IPS DF 6.9 (cell line): ENCODE measurements around the gene MSH2.

Source experiments
- DNase-seq: peaks from one replicate; pipeline ENCODE4 v3.0.0-alpha.2; 2013; ENCODE audit warnings: low read depth, low spot score
- H3K27ac ChIP-seq: one replicate; pipeline ENCODE4 v1.5.1; 2013; ENCODE audit warnings: low read length, control low read depth
- H3K27me3 ChIP-seq: 2 replicates; pipeline ENCODE4 v1.6.1; 2013; ENCODE audit warnings: mild to moderate bottlenecking, low read length; ENCODE audit not compliant: control insufficient read depth, insufficient read depth
- H3K36me3 ChIP-seq: 2 replicates; pipeline ENCODE4 v1.6.1; 2013; ENCODE audit warnings: low read length; ENCODE audit not compliant: control insufficient read depth, insufficient read depth
- H3K4me1 ChIP-seq: 2 replicates; pipeline ENCODE4 v1.6.1; 2013; ENCODE audit warnings: low read length; ENCODE audit not compliant: control insufficient read depth, insufficient read depth
- H3K4me3 ChIP-seq: 2 replicates; pipeline ENCODE4 v1.5.1; 2013; ENCODE audit warnings: mild to moderate bottlenecking, low read length
- H3K9me3 ChIP-seq: 2 replicates; pipeline ENCODE4 v1.6.1; 2013; ENCODE audit warnings: low read length, inconsistent platforms; ENCODE audit not compliant: control insufficient read depth, insufficient read depth
- WGBS: extraction: QIAGEN DNeasy Blood & Tissue Kit; methylation state at CpG from one replicate; pipeline ENCODE4 v1.1.7; 2013; ENCODE audit warnings: mixed read lengths, missing lambda C conversion rate; ENCODE audit not compliant: insufficient read length, insufficient coverage; 5-methylcytosine and 5-hydroxymethylcytosine counted together

The MSH2 gene

DNA sequence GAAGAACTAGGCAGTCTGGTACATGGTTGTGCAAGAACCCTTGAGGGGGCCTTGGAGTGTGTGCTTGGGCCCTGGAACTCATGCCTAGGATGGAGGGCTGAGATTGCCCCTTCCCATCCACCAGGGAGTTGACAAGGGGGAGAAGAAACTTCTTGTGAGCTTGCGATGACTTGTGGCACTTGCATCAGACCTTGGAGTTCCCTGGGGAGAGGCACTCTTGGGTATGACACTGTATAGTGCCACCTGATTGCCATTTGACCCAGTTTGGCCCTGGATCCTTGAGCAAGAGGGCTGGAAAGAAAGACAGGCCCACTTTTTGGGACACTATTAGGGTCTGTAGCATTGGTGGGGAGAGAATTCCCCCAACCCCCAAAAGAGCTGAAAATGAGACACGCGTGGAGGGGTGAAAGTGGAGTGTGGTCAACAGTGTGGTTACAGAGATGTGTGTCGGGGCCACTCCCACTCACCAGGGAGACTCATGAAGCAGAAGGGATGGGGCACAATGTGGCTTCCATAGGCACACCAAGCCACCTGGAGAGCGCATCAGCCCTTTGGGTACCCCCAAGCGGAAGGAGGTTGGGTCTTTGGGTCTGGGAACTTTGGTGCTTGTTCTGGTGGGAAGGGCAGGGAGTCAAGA, 101.3 kb downstream of the MSH2 start:
- Histone ChIP-seq H3K4me1 (0 out of 2 replicates have a peak, but pooled peaks cover under 1% of the 10 kb centered on the region), H3K27ac (no peak overlapping the region), H3K27me3 (no peaks in the 10 kb centered on the region; the same call in 1 of the 2 replicates), H3K4me3 (no peak overlapping the region), H3K36me3 (no peaks in the 10 kb centered on the region), H3K9me3 (peaks cover 1% of the 10 kb centered on the region; the same call in 1 of the 2 replicates)
- DNase-seq, result no peak
- no CpG with 5 or more reads among the region's 6 CpGs for WGBS

DNA sequence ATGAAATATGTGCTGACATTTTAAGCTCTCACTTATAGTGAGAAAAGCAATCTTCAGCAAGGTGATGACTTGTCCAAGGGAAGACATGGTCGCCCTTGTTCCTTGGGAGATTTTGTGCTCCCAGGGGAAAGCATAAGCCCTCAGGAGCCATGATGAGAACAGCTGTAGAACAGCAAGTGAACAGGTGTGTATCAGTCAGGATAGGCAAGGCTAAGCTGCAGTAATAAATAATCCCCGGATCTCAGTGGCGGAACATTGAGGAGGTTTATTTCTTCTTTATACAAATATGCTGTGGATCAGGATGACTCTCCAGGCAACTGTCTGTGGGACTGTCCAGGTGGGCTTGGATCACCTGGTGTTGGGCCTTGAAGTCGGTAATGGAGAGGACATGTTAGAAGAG, 103.1 kb downstream of the MSH2 start:
- no peak overlapping the region for H3K27ac ChIP-seq
- H3K4me3 ChIP-seq, result no peak overlapping the region
- no CpG with 5 or more reads among the region's 4 CpGs for WGBS
- no peaks in the 10 kb centered on the region for H3K9me3 ChIP-seq
- no peaks in the 10 kb centered on the region for H3K36me3 ChIP-seq
- DNase-seq, result no peak
- H3K4me1 ChIP-seq, result 0 out of 2 replicates have a peak, but pooled peaks cover 2% of the 10 kb centered on the region
- H3K27me3 ChIP-seq, result no peaks in the 10 kb centered on the region; the same call in 1 of the 2 replicates

DNA sequence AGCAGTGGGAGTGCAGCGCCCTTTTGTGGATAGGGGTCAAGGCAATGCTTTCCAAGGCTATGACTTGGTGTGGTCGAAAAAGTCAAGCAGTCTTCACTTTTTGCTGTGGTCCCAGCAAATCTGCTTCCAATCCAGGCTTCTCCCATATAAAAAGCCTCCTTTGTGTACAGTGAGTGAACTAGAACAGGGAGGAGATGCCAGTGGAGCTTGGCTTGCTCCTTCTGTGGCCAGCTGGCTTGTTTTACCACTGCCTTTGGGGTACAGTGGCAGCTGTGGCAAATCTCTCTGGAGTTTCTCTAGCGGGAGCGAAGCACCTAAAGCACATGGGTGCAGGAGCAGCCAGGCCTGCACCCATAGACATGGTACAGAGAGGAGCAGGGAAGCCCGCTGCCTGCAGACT, 103.5 kb downstream of the MSH2 start:
- Histone ChIP-seq H3K4me1 (0 out of 2 replicates have a peak, but pooled peaks cover 2% of the 10 kb centered on the region), H3K27me3 (no peaks in the 10 kb centered on the region; the same call in 1 of the 2 replicates), H3K27ac (no peak overlapping the region), H3K36me3 (no peaks in the 10 kb centered on the region), H3K9me3 (no peaks in the 10 kb centered on the region), H3K4me3 (no peak overlapping the region)
- no CpG with 5 or more reads among the region's 5 CpGs for WGBS
- DNase-seq, result no peak

GRCh38 chr2:47508080-47508479, 105.1 kb downstream of the MSH2 start:
- no CpG with 5 or more reads among the region's 4 CpGs for WGBS
- H3K9me3 ChIP-seq, result no peaks in the 10 kb centered on the region

GRCh38 chr2:47508641-47509040, 105.7 kb downstream of the MSH2 start:
- H3K9me3 ChIP-seq, result no peaks in the 10 kb centered on the region
- no peaks in the 10 kb centered on the region for H3K27me3 ChIP-seq
- DNase-seq, result no peak
- H3K36me3 ChIP-seq, result no peaks in the 10 kb centered on the region
- 0 out of 2 replicates have a peak, but pooled peaks cover 2% of the 10 kb centered on the region for H3K4me1 ChIP-seq
- H3K27ac ChIP-seq, result no peak overlapping the region
- WGBS, result no CpG with 5 or more reads among the region's 2 CpGs
- no peak overlapping the region for H3K4me3 ChIP-seq

More at GRCh38 chr2:47508080-47508479, 105.1 kb downstream of the MSH2 start:
- DNase-seq, result no peak
- H3K4me3 ChIP-seq, result no peak overlapping the region
- H3K4me1 ChIP-seq, result 0 out of 2 replicates have a peak, but pooled peaks cover 2% of the 10 kb centered on the region
- no peak overlapping the region for H3K27ac ChIP-seq
- H3K27me3 ChIP-seq, result no peaks in the 10 kb centered on the region
- H3K36me3 ChIP-seq, result no peaks in the 10 kb centered on the region

GRCh38 chr2:47509250-47509649, 106.3 kb downstream of the MSH2 start:
- no peak for DNase-seq
- no peak overlapping the region for H3K4me3 ChIP-seq
- H3K27me3 ChIP-seq, result no peaks in the 10 kb centered on the region
- no CpG with 5 or more reads among the region's 4 CpGs for WGBS
- no peaks in the 10 kb centered on the region for H3K9me3 ChIP-seq
- H3K4me1 ChIP-seq, result 0 out of 2 replicates have a peak, but pooled peaks cover 2% of the 10 kb centered on the region
- no peaks in the 10 kb centered on the region for H3K36me3 ChIP-seq
- H3K27ac ChIP-seq, result no peak overlapping the region

- Histone ChIP-seq H3K9me3 (no peaks in the 10 kb centered on the region), H3K27me3 (no peaks in the 10 kb centered on the region), H3K36me3 (no peaks in the 10 kb centered on the region), H3K27ac (no peak overlapping the region), H3K4me1 (0 out of 2 replicates have a peak, but pooled peaks cover 2% of the 10 kb centered on the region), H3K4me3 (no peak overlapping the region)
- no CpG with 5 or more reads among the region's 6 CpGs for WGBS
- DNase-seq, result no peak
These were observed 106.9 kb downstream of the MSH2 start for GRCh38 chr2:47509821-47510385.

- Histone ChIP-seq H3K4me1 (0 out of 2 replicates have a peak, but pooled peaks cover 2% of the 10 kb centered on the region), H3K4me3 (no peak overlapping the region), H3K27ac (no peak overlapping the region), H3K36me3 (no peaks in the 10 kb centered on the region), H3K9me3 (no peaks in the 10 kb centered on the region), H3K27me3 (no peaks in the 10 kb centered on the region)
- no CpG with 5 or more reads among the region's 4 CpGs for WGBS
- DNase-seq, result no peak
These were observed 107.8 kb downstream of the MSH2 start for GRCh38 chr2:47510745-47511144.

GRCh38 chr2:47512581-47513083, 109.7 kb downstream of the MSH2 start:
- WGBS, result no CpG with 5 or more reads among the region's 1 CpG
- H3K27me3 ChIP-seq, result no peaks in the 10 kb centered on the region
- no peaks in the 10 kb centered on the region for H3K9me3 ChIP-seq
- H3K4me1 ChIP-seq, result 0 out of 2 replicates have a peak, but pooled peaks cover 2% of the 10 kb centered on the region
- H3K36me3 ChIP-seq, result no peaks in the 10 kb centered on the region
- H3K4me3 ChIP-seq, result no peak overlapping the region
- peak; percentile 18 for DNase-seq
- H3K27ac ChIP-seq, result no peak overlapping the region

DNA sequence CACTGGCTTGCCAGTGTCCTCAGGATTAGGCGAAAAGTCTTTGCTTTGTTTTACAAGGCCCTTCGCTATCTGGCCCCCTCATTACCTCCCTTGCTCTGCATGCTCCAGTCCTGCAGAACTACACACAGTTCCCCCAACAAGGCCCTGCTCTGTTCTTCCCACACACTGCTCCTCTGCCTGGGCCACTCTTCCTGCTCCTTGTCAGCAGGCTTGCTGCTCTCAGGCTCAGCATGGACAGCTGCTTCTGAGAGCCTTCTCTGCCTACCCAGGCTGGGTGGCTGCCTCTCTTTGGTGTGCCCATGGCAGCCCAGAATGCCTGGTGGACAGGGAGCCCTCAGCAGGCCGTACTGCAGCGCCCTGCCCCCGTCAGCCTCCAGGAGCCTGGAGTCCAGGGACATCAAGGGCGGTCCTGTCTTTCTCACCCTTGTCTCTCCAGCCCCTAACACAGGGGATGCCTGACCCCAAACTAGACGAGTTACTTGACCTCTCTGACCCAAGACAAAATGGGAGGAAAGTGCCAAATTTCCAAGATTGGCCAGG, 111.1 kb downstream of the MSH2 start:
- H3K27ac ChIP-seq, result no peak overlapping the region
- DNase-seq, result no peak
- no CpG with 5 or more reads among the region's 7 CpGs for WGBS

More for the DNA sequence above, 111.1 kb downstream of the MSH2 start:
- H3K27me3 ChIP-seq, result no peaks in the 10 kb centered on the region
- no peaks in the 10 kb centered on the region for H3K9me3 ChIP-seq
- 0 out of 2 replicates have a peak, but pooled peaks cover 2% of the 10 kb centered on the region for H3K4me1 ChIP-seq
- H3K36me3 ChIP-seq, result 0 out of 2 replicates have a peak, but pooled peaks cover 2% of the 10 kb centered on the region
- no peak overlapping the region for H3K4me3 ChIP-seq
